ENCODE data around the gene HESX1. TPM values are rescaled to one million over a fixed set of nuclear protein-coding genes. Genes with fewer than 3 reads are reported as not detected.

The HESX1 gene
- total and polyA plus RNA-seq, 2 of the 13 experiments (the other 11 are each of a cell fraction or from before 2014, with no cell fraction given), result 0.57 to 0.75 TPM

- FAIRE-seq (no peak), ATAC-seq (no peak), DNase-seq (ENCODE audit: low spot score) (no peak)
- Histone ChIP-seq H3K4me2 (ENCODE audit: low read depth, low read length) (no peak overlapping the region), H4K20me1 (ENCODE audit: insufficient read depth, low read length) (0 out of 2 replicates have a peak, but pooled peaks cover 6% of the 10 kb centered on the region), H3K4me1 (ENCODE audit: insufficient read depth, low read length) (peaks cover 22% of the 10 kb centered on the region), H3K4me3 (replicated peaks in 1 of 3; ENCODE audit: insufficient read depth in 1 of 3, low read depth in 2 of 3, low read length in 3 of 3) (no peak overlapping the region), H3K9me3 (ENCODE audit: low read length) (no peaks in the 10 kb centered on the region), H3K79me2 (ENCODE audit: insufficient read depth, low read length) (peaks cover 31% of the 10 kb centered on the region), H2AFZ (ENCODE audit: low read length) (no peak overlapping the region), H3K27me3 (ENCODE audit: control insufficient read depth in 1 of 2, insufficient read depth in 2 of 2, low read length in 2 of 2) (no peaks in the 10 kb centered on the region), H3K36me3 (replicated peaks in 1 of 2; ENCODE audit: control insufficient read depth in 1 of 2, insufficient read depth in 2 of 2, low read length in 2 of 2) (peaks cover 0 to 12% of the 10 kb centered on the region in 2 experiments; a peak in 2 of 5 replicates), H3K9ac (ENCODE audit: insufficient read depth, low read depth, low read length) (no peak overlapping the region), H3K27ac (ENCODE audit: extremely low read length, insufficient read depth, low read length) (no peak overlapping the region)
- in situ Hi-C loops (cut with HindIII; ENCODE audit: extremely low pct_ligation_motif_present, low pct_unique_long_range_greater_than_20kb), result no loop called here
- peak; percentile 81 for TF ChIP-seq ZNF460 (CRISPR knock-in tag; IDR thresholded peaks at IDR 0.05; ENCODE audit: borderline replicate concordance)
- no peak for TF ChIP-seq NR2F6 (IDR thresholded peaks at IDR 0.05)
- TF ChIP-seq NR2F6 (CRISPR knock-in tag; IDR thresholded peaks at IDR 0.05), result 0 out of 2 replicates have a peak, but pooled peaks have one; percentile 20
- TF ChIP-seq TFDP1 (CRISPR knock-in tag; IDR thresholded peaks at IDR 0.05; ENCODE audit: borderline replicate concordance), result no peak
- no peak for TF ChIP-seq EP300 (IDR thresholded peaks at IDR 0.05; ENCODE audit: low read depth in 2 of 2, low read length in 2 of 2)
- no peak for TF ChIP-seq EP300 (CRISPR knock-in tag; IDR thresholded peaks at IDR 0.05; ENCODE audit: borderline replicate concordance)
- TF ChIP-seq KAT7 (CRISPR knock-in tag; IDR thresholded peaks at IDR 0.05; ENCODE audit: borderline replicate concordance), result no peak
- TF ChIP-seq ZNF770 (CRISPR knock-in tag; IDR thresholded peaks at IDR 0.05), result peak; percentile 92
- peak; percentile 64; the same call in 1 of the 2 replicates for TF ChIP-seq SIX4 (CRISPR knock-in tag; IDR thresholded peaks at IDR 0.05)
- intact Hi-C loops (cut with micrococcal nuclease; ENCODE audit: unreplicated experiment), result no loop called here
- POLR2A ChIA-PET, result no interaction called here
- CTCF ChIA-PET (ENCODE audit: low intra/inter-chr PET ratio, low total read pairs), result no interaction called here
- 60% methylated on average over 2 of the region's 2 CpGs for WGBS (ENCODE audit: low lambda C conversion rate)
- no TSS peak for BruUV-seq (replicated peaks)
Observed at GRCh38 chr3:57233799-57234198, 34.0 kb upstream of the HESX1 start.
